ENCODE results near the gene ARHGEF4.

Gene ARHGEF4

DNA sequence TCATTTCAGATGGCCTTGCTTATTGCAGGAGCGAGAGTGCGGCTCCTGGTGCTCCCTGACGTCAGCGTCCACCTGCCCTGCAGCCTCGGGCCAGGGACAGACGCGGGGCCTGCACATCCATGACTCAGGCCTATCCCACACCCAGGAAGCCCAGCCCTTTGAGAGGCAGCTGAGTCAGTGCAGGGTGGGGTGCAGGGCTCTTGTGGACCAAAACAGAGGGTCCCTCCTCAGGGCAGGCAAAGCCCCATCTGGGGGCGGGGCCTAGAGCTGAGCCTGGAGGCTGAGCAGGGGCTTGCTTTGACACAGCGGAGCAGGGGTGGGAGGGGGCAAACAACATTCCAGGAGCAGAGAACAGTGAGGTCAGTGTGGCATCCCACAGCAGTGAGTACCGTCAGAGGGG, 7.7 kb upstream of the ARHGEF4 start:
- no peaks in the 10 kb centered on the region for H3K79me2 ChIP-seq (ENCODE audit: low read length)
- no peak overlapping the region for H3K4me2 ChIP-seq (ENCODE audit: low read depth, low read length)
- no peak for DNase-seq
- H3K27ac ChIP-seq (ENCODE audit: low read length), result no peak overlapping the region
- H3K4me3 ChIP-seq (ENCODE audit: low read length), result no peak overlapping the region
- no peaks in the 10 kb centered on the region for H4K20me1 ChIP-seq (ENCODE audit: insufficient read depth, low read length)
- no peaks in the 10 kb centered on the region for H3K9me3 ChIP-seq (replicated peaks; ENCODE audit: insufficient read depth, low read length)
- TF ChIP-seq, protein P1, sequence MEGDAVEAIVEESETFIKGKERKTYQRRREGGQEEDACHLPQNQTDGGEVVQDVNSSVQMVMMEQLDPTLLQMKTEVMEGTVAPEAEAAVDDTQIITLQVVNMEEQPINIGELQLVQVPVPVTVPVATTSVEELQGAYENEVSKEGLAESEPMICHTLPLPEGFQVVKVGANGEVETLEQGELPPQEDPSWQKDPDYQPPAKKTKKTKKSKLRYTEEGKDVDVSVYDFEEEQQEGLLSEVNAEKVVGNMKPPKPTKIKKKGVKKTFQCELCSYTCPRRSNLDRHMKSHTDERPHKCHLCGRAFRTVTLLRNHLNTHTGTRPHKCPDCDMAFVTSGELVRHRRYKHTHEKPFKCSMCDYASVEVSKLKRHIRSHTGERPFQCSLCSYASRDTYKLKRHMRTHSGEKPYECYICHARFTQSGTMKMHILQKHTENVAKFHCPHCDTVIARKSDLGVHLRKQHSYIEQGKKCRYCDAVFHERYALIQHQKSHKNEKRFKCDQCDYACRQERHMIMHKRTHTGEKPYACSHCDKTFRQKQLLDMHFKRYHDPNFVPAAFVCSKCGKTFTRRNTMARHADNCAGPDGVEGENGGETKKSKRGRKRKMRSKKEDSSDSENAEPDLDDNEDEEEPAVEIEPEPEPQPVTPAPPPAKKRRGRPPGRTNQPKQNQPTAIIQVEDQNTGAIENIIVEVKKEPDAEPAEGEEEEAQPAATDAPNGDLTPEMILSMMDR (IDR thresholded peaks at IDR 0.05; ENCODE audit: low read length), result no peak
- TF ChIP-seq EZH2 (optimal IDR thresholded peaks at IDR 0.05; ENCODE audit: low read depth, low read length), result no peak
- no peak for TF ChIP-seq EZH2phosphoT487 (IDR thresholded peaks at IDR 0.05; ENCODE audit: low read length)
- no peaks in the 10 kb centered on the region; the same call in 1 of the 2 replicates for H3K27me3 ChIP-seq (replicated peaks; ENCODE audit: insufficient read depth, low read length)
- H3K4me1 ChIP-seq (ENCODE audit: low read length), result no peaks in the 10 kb centered on the region
- no peaks in the 10 kb centered on the region for H3F3A ChIP-seq (ENCODE audit: insufficient read depth, low read length)
- no peak overlapping the region for H2AFZ ChIP-seq (ENCODE audit: low read length)
- no peaks in the 10 kb centered on the region for H3K36me3 ChIP-seq (replicated peaks; ENCODE audit: insufficient read depth, low read length)
- no peaks in the 10 kb centered on the region for H3K9me2 ChIP-seq (replicated peaks; ENCODE audit: insufficient read depth, low read length)
- H3K9ac ChIP-seq (ENCODE audit: low read length), result no peak overlapping the region

DNA sequence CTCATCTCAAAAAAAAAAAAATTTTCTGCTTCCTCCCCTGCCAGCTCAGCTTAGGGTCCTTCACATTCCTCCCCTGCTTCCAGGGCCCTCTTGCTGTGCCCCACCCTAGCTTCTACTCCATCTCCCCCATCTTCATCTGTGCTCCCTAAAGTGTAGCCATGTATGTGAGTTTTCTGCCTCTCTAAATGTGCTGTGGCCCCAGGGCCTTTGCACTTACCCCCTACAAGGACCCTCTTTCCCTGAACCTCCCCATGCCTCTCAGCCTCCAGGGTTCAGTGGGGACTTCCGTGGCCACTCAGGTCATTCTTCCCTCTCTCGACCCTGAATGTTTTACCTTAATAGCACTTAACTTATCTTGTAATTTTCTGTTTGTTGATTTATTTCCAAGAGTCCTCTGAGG, 6.2 kb upstream of the ARHGEF4 start:
- TF ChIP-seq EZH2 (optimal IDR thresholded peaks at IDR 0.05; ENCODE audit: low read depth, low read length), result no peak
- TF ChIP-seq, protein P1 (IDR thresholded peaks at IDR 0.05; ENCODE audit: low read length), result no peak
- TF ChIP-seq EZH2phosphoT487 (IDR thresholded peaks at IDR 0.05; ENCODE audit: low read length), result no peak
- DNase-seq, result no peak
- no peak overlapping the region for H2AFZ ChIP-seq (ENCODE audit: low read length)
- no peaks in the 10 kb centered on the region for H3F3A ChIP-seq (ENCODE audit: insufficient read depth, low read length)
- no peak overlapping the region for H3K9ac ChIP-seq (ENCODE audit: low read length)
- H3K36me3 ChIP-seq (replicated peaks; ENCODE audit: insufficient read depth, low read length), result no peaks in the 10 kb centered on the region
- H3K27me3 ChIP-seq (replicated peaks; ENCODE audit: insufficient read depth, low read length), result no peaks in the 10 kb centered on the region; the same call in 1 of the 2 replicates
- no peak overlapping the region for H3K4me2 ChIP-seq (ENCODE audit: low read depth, low read length)
- H3K27ac ChIP-seq (ENCODE audit: low read length), result no peak overlapping the region
- no peaks in the 10 kb centered on the region for H3K79me2 ChIP-seq (ENCODE audit: low read length)
- no peaks in the 10 kb centered on the region for H3K4me1 ChIP-seq (ENCODE audit: low read length)
- no peaks in the 10 kb centered on the region for H3K9me3 ChIP-seq (replicated peaks; ENCODE audit: insufficient read depth, low read length)
- no peaks in the 10 kb centered on the region for H4K20me1 ChIP-seq (ENCODE audit: insufficient read depth, low read length)
- no peaks in the 10 kb centered on the region for H3K9me2 ChIP-seq (replicated peaks; ENCODE audit: insufficient read depth, low read length)
- H3K4me3 ChIP-seq (ENCODE audit: low read length), result no peak overlapping the region

DNA sequence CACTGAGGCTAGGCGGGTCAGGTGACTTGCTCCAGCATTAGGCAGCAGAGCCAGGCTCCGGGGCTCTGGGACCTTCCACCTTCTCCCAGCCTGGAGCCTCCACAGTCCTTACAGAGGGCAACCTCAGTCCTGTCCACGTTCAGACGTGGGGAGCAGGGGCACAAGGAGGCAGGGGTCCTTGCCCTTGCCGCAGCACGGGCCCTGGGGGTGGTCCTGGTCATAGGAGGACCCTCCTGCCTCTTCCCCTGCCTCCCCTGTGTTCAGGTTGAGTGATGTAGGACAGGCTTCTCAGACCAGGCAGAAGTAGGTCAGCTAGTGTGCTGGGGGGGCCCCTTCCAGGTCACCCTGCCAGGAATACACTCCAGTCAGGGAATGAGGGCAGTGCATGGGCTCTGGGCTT, 5.4 kb upstream of the ARHGEF4 start:
- Histone ChIP-seq H3K4me1 (ENCODE audit: low read length) (no peaks in the 10 kb centered on the region), H3K27me3 (replicated peaks; ENCODE audit: insufficient read depth, low read length) (no peaks in the 10 kb centered on the region; the same call in 1 of the 2 replicates), H3K9me2 (replicated peaks; ENCODE audit: insufficient read depth, low read length) (no peaks in the 10 kb centered on the region), H3K27ac (ENCODE audit: low read length) (no peak overlapping the region), H3K9ac (ENCODE audit: low read length) (no peak overlapping the region), H3K36me3 (replicated peaks; ENCODE audit: insufficient read depth, low read length) (no peaks in the 10 kb centered on the region), H3K4me2 (ENCODE audit: low read depth, low read length) (no peak overlapping the region), H3F3A (ENCODE audit: insufficient read depth, low read length) (no peaks in the 10 kb centered on the region), H3K4me3 (ENCODE audit: low read length) (no peak overlapping the region), H3K9me3 (replicated peaks; ENCODE audit: insufficient read depth, low read length) (no peaks in the 10 kb centered on the region), H2AFZ (ENCODE audit: low read length) (no peak overlapping the region), H4K20me1 (ENCODE audit: insufficient read depth, low read length) (no peaks in the 10 kb centered on the region), H3K79me2 (ENCODE audit: low read length) (no peaks in the 10 kb centered on the region)
- DNase-seq, result no peak
- TF ChIP-seq EZH2phosphoT487 (IDR thresholded peaks at IDR 0.05; ENCODE audit: low read length), result no peak
- TF ChIP-seq, protein P1 (IDR thresholded peaks at IDR 0.05; ENCODE audit: low read length), result no peak
- no peak for TF ChIP-seq EZH2 (optimal IDR thresholded peaks at IDR 0.05; ENCODE audit: low read depth, low read length)
